GM19452 (cell line): ENCODE measurements around the gene SRD5A1.

Experiments
- ATAC-seq: cut with Tn5 transposase; IDR thresholded peaks from one replicate; pipeline ENCODE4 v1.9.1; 2021; ENCODE audit not compliant: unreplicated experiment

The SRD5A1 gene

DNA sequence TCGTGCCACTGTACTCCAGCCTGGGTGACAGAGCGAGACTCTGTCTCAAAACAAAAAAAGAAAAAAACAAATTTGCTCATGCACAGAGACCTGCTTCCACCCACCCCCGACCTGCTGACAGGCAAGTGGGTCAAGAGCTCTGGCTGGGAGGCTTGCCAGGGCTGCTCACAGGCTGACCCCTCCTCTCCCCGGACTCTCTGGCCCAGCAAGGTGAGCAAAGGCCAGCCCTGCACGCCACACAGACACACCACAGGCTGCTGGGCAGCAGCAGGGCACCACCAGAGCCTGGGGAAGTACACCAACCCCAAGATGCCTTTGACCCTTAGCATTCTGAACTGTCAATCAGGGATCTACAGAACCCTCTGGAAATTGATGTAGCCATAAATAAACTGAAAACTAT is 29.6 kb upstream of the SRD5A1 start:
- no peak for ATAC-seq

DNA sequence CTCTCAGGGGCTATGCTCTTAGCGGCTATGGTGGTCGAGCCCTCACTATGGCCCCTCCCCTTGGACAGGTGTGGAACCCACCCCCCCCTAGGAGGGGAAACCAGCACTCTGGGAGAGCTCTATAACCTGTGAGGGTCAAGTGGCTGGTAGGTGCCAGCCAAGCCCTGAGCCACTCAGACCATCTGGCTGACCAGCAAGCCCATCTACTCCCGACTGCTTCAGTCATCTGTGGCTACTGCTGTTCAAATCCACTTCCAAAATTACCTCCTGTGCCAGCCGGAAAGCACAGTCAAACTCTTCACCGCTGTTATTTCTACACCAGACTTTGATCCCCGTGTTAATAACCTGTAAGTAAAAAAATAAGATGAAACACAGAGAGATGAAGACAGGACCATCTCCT is 28.9 kb upstream of the SRD5A1 start:
- no peak for ATAC-seq

DNA sequence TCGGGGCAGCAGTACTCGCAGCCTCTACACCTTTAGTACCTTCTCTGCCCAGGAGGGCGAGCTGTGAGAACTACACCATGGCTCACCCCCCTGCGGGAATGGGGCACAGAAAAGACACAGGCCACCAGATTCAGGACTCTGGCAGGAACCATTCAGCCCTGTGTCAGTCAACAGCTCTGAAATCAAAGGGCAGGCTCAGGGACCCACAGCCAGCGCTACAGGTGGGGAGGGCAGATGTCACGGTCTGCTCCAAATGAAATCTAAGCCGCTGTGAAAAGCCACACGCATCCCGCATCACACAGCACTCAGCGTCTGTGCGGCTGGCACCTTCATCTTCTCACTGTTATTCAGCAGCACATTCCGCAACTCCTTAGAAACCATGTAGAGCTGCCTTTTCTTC is 28.3 kb upstream of the SRD5A1 start:
- ATAC-seq = no peak

DNA sequence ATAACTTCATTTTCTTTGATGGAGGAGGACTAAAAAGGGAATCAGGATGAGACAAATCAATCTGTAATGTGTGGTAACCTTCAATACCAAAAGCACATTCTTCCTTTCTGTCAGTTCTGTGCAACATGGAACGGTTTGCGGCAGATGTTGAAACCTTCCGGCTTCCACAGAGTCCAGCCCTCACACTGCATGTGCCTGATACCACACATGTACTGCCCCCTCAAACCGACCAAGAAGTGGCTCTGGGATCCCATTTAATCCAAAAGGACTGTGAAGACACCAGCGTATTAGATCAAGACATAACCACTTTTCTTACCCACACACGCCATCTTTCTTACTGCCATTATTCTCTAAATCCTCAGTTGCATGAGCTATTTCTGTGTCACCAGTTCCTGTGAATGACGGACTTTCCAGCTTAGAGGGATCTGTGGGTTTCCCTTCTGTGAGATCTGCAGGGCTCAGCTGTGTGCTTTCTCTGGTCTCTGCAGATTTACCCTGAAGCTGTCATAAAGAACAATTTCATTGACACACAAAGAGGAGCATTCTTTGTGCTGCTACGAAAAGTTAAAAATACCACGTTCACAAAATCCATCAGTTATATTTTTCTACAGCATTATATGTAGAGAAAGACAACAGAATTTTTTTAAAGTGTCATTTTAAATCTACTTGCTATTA is 26.2 kb upstream of the SRD5A1 start:
- no peak for ATAC-seq

DNA sequence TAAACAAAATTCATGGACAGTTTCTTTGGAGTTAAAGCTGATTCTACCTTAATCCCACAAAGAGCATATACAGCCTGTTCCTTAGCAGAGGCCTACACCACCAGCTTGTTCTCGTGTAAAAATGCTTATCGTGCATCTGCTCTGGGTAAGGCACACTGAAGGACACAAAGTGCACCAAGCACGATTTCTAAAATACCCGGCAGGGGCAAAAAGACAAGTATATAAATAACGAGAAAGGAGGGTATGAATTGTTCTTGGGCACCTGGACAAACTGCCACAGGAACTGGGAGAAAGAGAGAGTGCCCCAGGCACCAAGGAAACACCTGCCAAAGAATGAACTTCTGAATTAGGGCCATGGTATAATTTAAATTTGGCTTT is 25.7 kb upstream of the SRD5A1 start:
- ATAC-seq = no peak

DNA sequence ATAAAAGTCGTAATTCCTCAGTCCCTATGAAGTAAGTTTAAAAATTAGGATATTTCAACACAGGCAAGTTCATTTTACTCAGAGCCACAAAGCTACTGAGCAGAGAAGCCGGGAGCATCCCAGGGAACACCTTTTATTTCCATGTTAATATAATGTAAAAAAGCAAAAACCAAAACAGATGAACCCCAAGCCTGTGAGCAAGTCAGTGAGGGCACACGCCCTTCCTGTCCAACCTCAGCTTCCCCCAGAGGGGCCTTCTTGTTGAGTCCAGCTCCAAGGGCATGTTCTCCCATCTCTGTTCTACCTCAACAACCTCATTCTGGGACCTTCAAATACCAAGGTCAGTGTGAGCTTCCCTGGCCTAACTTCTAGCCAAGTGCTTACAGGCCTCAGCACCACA is 25.2 kb upstream of the SRD5A1 start:
- no peak for ATAC-seq

DNA sequence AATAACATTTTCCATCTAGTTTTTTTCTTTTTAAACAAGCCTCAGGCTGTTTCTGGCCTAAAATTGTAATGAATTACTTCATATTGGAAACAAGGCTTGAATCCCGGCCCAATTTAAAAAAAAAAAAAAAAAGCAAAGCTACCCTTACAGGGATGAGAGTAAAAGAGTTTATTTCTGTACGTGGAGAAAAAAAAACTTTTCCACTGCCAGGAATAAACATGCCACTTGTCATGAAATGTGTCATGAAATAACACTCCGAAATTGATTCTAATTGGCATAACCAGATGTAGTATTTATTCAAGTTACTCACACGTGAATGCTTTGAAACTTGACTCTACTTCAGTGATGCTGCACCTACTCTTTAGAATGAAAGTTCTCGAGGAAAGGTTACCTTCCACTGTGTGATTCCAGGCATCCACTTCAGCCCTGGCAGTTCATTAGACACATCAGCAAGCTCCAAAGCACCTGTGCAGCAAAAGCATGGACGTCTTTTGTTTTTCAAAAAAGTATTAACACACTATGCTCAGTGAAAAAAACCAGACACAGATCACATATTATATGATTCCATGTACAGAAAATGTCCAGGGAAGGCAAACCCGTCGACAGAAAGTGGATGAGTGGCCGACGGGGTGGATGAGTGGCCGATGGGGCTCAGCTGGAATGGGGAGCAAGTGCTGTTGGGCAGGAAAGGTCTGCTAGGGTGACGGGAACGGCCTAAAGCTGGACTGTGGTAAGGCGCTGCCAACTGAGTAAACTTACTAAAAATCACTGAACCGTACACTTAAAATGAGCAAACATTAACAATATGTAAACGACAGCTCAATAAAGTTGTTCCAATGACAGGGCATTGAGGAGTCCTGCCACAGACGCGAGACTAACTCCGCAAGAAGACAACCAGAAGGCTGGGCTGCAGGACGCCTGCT is 21.6 kb upstream of the SRD5A1 start:
- no peak for ATAC-seq

DNA sequence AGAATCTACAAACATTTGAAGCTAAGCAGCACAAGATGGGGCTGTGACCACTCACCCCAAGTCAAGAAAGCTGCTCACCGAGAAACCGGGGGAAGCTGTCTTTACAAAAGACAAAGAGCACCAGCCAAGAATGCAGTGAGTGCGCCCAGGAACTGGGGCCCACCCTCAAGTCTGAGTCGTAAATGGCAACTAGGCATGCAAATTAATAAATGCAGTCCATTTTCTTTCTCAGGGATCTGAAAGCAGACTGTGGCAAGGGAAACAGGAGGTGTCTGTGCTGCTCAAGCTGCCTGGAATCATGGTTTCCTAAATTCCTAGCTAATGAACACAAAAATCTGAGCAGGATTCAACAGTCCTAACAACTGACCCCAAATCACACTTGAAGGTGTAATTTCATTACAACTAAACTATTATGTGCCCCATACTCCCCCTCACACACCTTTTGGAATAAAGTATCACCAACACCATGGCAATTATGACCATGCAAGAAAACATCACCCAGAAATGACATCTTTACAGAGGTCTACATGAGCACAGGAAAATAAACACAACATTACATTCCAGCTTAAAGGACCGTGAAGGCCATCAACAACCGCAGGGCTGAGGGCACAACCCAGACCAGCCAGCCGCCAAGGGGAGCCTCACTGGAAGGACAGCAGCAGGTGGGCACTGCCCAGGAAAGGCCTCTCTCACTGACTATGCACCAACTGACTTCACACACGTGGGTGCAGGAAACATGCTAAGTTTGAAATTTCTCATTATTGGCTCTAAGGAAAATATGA is 18.0 kb upstream of the SRD5A1 start:
- ATAC-seq = no peak

DNA sequence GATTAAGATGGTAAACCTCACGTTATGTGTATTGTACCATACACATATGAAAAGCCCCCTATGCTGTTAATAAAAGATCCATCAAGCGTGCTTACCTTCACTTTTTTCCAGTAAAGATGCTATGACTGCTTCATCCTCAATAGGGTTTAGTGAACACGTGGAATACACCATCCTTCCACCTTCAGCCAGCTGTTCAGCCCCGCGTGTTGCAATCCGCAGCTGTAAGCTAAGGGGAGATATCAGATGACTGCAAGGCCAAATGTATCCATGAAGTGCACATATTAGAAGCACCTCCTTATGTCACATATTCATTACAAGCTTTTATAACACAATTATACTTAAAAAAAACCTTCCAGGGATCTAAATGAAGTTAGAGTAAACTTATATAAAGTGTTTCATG is 16.6 kb upstream of the SRD5A1 start:
- no peak for ATAC-seq

DNA sequence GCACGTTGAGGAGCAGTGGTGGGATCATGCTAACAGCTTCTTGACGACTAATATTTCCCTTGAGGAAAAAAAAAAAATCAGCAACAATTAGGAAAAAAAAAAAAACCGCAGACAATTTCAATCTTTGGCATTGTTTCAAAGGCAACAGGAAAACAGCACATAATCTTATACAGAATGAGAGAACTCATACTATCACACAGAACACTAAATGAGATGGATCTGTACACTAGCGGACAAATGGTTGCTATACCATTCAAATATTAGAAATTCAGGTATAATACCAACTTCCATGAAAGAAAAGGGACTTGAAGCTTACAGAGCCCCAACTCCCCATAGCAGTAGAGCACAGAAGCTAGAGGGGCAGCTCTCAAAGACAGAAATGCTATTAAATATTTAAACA is 10.0 kb upstream of the SRD5A1 start:
- no peak for ATAC-seq

DNA sequence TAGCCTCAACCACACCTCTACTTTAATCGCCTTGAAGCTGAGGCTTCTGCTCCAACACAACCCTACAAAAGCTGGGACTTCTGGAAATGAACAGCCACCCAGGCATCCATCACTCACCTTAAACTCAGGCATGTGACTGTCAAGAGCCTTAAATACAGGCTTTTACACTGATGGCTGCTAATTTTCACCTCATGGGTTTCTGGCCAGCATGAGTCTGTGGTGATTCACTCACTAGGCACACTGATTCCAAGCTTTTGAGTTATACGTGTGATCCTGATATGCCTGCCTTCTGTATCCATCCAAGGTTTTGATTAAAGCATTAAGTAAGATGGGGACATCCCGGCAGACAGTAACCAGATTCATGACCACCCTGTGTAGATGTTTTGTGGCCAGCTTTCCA is 9.3 kb upstream of the SRD5A1 start:
- no peak for ATAC-seq

DNA sequence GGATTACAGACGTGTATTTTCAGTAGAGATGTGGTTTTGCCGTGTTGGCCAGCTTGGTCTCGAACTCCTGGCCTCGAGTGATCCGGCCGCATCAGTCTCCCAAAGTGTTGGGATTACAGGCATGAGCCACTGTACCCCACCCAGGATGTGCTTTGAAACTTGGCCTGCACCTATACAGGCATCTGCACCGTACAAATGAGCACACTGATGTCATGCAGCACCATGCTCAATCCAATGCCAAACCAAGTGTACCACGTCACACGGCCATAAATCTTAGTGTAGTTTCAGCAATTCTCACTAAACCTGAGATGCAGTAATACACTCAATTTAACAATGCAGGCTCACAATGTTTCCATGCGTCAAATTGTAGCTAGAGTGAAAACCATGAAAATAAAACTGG is 6.7 kb upstream of the SRD5A1 start:
- ATAC-seq = no peak

DNA sequence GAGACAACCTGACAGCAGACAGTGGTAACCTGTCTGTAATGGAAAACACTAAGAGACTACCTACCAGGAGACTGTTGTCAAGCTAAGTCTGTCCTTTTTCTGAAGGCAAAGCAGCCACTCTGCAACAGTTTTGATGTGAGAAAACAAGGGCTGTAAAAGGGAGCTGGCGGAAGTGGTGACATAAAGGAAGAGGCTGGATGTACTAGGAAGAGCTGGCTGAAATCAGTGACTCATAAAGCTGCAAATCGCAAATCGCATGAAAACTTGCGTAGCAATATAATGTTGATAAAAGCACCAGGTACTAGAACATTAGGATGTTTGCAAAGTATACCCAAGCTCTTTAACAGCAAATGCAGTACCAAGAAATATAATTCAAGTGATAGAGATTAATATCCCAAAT is 1.8 kb upstream of the SRD5A1 start:
- no peak for ATAC-seq

DNA sequence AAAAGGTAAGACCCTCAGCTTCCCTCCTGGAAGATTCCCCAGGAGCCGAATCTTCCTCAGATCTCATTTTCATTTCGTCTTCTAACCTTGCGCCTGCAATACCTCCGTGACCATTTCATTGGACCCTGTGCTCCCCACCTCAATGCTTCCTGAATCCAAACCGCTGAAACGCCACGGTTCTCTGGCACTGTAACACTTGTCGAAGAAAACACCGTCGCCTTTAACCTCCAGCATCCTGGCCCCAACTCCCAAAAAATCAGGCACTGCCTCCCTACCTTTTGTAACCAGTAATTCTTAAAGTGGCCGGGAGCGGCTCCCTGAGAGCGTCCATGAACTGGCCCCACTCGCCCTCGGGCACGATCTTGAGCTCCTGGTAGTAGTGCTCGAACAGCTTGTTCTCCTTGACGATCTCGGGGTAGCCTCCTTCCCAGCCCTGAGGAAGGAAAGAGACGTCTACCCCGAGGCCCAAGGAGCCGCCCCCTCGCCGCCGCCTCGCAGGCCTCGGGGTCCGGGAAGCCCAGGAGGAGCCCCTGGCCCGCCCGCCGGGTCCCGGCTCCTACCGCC is 834 bp upstream of the SRD5A1 start:
- ATAC-seq = peak; percentile 17

DNA sequence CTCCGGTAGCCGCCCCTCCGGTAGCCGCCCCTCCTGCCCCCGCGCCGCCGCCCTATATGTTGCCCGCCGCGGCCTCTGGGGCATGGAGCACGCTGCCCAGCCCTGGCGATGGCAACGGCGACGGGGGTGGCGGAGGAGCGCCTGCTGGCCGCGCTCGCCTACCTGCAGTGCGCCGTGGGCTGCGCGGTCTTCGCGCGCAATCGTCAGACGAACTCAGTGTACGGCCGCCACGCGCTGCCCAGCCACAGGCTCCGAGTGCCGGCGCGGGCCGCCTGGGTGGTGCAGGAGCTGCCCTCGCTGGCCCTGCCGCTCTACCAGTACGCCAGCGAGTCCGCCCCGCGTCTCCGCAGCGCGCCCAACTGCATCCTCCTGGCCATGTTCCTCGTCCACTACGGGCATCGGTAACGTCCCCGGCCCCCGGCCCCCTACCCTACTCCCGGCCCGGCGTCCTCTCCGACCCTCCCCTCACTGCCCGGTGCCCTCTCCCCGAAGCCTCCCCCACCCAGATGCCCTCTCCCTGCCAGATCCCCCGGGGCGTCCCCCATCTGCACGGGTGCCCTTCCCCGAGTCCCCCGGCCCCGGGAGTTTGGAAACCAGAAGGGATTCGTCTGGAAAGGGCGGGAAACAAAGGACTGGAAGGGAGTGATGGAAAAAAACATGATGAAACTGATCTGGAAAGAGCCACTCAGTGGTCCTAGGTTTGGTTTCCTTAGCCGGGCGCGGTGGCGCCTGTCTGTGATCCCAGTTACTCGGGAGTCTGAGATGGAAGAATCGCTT is 417 bp downstream of the SRD5A1 start:
- peak; percentile 63 for ATAC-seq

DNA sequence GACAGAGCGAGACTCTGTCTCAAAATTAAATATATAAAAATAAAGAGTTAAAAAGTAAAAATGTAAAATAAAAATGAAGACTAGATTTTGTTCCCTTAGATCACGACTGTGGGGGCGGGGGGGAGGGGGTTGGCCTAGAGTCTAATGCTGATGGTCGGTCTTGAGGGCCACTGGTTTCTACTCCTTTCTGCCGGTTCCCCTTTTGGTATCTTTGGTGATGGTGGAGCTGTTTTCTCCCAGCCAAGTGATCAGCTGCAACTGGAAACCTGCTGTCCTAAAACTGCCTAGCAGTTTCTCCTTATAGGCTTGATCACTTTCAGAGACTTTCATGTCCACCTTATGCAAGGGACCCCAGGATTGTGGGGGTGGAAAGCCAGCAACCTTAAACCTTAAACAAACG is 1.1 kb downstream of the SRD5A1 start:
- no peak for ATAC-seq

DNA sequence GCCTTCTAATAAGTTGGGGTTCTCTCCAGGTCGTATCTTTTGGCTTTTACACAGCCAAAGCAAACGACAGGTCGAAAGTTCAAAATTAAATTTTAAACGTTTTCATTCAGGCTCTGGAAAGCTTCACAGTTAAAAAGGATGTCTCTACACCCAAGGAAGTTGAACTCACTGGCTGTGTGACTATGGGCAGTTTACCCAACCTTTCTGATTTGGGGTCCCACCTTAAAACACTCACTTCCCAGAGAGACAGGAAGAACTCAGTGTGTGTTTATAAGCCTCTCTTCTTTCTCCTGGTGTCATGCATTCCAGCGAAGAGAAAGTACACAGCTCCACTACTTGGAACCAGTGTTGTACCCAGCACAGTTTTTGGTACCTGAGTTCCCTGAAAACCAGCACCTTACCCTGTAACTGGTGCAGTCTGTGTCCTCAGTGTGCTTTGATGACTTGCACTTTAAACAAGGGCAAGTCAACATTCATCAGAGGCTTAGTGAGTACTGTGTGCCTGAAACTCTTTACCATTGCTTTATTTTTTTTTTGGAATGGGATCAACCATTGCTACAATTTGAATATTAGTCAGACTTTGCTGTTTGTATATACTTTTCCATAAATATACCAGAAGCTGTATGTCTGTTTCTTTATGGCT is 1.7 kb downstream of the SRD5A1 start:
- ATAC-seq = no peak

DNA sequence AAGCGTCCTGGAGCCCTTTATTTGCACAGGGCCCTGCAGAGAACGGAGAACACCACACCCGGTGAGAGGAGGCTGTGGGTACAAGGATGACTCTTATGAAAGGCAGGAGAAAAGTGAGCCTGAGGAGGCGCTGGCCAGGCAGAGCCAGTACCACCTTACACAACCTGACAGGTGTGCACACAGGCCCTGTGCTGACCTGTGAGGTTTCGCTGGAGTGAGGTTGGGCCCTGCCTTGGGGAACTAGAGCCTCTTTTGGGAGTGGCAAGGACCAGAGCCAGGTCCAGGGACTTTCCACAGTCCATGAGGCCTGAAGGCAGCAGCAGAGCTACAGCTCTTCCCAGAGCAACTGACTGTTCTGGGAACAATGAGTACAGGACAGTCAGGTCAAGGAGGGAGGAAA is 3.1 kb downstream of the SRD5A1 start:
- no peak for ATAC-seq

DNA sequence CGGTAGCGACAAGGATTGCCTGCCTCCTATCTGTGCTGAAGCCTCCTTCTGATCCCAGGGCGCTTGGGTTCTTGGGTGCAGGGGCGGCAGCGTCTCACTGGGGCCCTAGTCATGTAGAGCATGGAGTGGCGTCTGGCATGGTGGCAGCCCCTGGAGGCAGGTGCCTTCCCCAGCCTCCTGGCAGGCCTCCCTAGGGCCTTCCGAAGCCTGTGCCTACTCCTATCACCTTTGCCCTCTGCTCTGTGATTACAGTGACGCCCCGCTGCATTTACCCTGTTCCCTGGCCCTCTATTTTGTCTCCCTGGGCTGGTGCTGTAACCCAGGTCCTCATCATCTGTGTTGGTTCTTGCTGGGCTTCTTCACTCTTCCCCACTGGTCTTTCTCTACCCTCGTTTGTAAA is 3.8 kb downstream of the SRD5A1 start:
- no peak for ATAC-seq

DNA sequence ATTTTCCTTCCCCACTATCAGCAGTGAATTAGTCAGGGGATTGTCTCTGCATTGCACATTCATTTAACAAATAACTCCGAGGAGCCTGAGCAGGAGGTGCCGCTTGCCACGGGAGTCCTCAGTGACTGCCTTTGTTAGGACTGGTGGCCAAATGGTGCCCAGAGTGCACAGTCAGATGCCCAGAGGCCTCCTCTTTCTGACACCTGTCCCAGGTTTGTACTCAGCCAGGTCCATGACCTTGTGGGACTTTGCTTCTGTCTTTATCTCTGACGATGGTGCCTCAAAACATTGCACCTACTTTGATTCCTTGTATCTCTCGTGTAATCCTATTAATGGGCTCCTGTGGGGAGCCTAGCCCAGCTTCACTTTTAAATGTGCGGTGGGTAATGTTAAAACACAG is 4.3 kb downstream of the SRD5A1 start:
- ATAC-seq = no peak
